K562 (cell line): ENCODE results near the gene TNFRSF6B. TPM values are rescaled to one million over a fixed set of nuclear protein-coding genes. Genes with fewer than 3 reads are reported as not detected.
A peak's percentile ranks its signal among the peaks of the same experiment; 100 is the strongest.

ENCODE experiments used
- ATAC-seq: fragments of 200-7000 bp; cut with Tn5 transposase; 3 replicates; pipeline ENCODE4 v1.9.1; 2020; ENCODE audit warnings: moderate library complexity
- BruUV-seq: library from RNA; stranded (reverse); fragments of 400-500 nt; replicated peaks from 2 replicates; lab custom pipeline; 2021; lab: Mats Ljungman, UMichigan
- CTCF ChIA-PET: fragments of 300-600 bp; formaldehyde crosslinking; extraction: SDS; loops from one replicate; lab custom pipeline; 2021; ENCODE audit warnings: low intra/inter-chr PET ratio; lab: Yijun Ruan, JAX
- POLR2A ChIA-PET: fragments of 300-600, 350-650 bp; sonication (Branson Sonifier 250); formaldehyde crosslinking; extraction: SDS; loops from one replicate; lab custom pipeline; 2021; ENCODE audit warnings: antibody characterized with exemption, inconsistent platforms; lab: Yijun Ruan, JAX
- DNase-seq, 4 experiments: peaks; one replicate each; pipeline versions ENCODE4 v3.0.0 to v3.0.0-alpha.2; 2011 to 2018; ENCODE audit warnings: low spot score in 3 of 4, mixed read lengths in 3 of 4; ENCODE audit errors: extremely low read depth in 1 of 4
- FAIRE-seq: peaks from 2 replicates; lab custom pipeline; 2011; peaks lifted over from hg19 to GRCh38; lab: Jason Lieb, UNC
- H2AFZ ChIP-seq: 2 replicates; pipeline ENCODE4 v1.6.0; 2011; ENCODE audit warnings: low read depth, low read length, control low read depth, inconsistent platforms
- H3K27ac ChIP-seq: fragments of 200-600 bp; 3 replicates; pipeline ENCODE4 v1.8.0; 2011; ENCODE audit warnings: low read depth, mild to moderate bottlenecking, control low read depth, inconsistent platforms, low read length, moderate library complexity, mixed read lengths; ENCODE audit errors: extremely low read depth
- H3K27me3 ChIP-seq, 2 experiments: fragments of 300-600 bp in 1 of 2; 2 replicates in 1 of 2; 3 replicates in 1 of 2; pipeline versions ENCODE4 v1.6.0 to v1.8.0; 2011; ENCODE audit warnings: inconsistent platforms in 2 of 2, low read length in 2 of 2, mild to moderate bottlenecking in 1 of 2, mixed read lengths in 1 of 2, moderate library complexity in 1 of 2; ENCODE audit not compliant: control insufficient read depth in 2 of 2, insufficient read depth in 2 of 2
- H3K36me3 ChIP-seq: fragments of 300-600 bp; 3 replicates; pipeline ENCODE4 v1.8.0; 2011; ENCODE audit warnings: mild to moderate bottlenecking, low read length, inconsistent platforms; ENCODE audit not compliant: control insufficient read depth, insufficient read depth
- H3K4me1 ChIP-seq, 2 experiments: fragments of 200-600 bp in 1 of 2; replicated peaks in 1 of 2; 2 replicates in 1 of 2; 3 replicates in 1 of 2; pipeline versions ENCODE4 v1.5.1 to v1.8.0; 2011; ENCODE audit warnings: inconsistent platforms in 2 of 2, low read length in 2 of 2, mild to moderate bottlenecking in 1 of 2, mixed read lengths in 1 of 2, moderate library complexity in 1 of 2; ENCODE audit not compliant: control insufficient read depth in 2 of 2, insufficient read depth in 2 of 2
- H3K4me2 ChIP-seq: 2 replicates; pipeline ENCODE4 v1.6.1; 2011; ENCODE audit warnings: low read length, control low read depth, inconsistent platforms, mixed read lengths; ENCODE audit not compliant: insufficient read depth
- H3K4me3 ChIP-seq: fragments of 200-600 bp; sonication (generic), shearing (Covaris generic); 2 replicates; pipeline ENCODE4 v1.5.1; 2016; ENCODE audit warnings: control low read depth, inconsistent platforms
- H3K79me2 ChIP-seq: fragments of 200-600 bp; 3 replicates; pipeline ENCODE4 v1.8.0; 2011; ENCODE audit warnings: low read length, inconsistent platforms; ENCODE audit not compliant: control insufficient read depth, insufficient read depth
- H3K9ac ChIP-seq, 2 experiments: 2 replicates each; pipeline versions ENCODE4 v1.6.0 to v1.6.1; 2011; ENCODE audit warnings: low read depth in 2 of 2, low read length in 2 of 2, control low read depth in 1 of 2, inconsistent platforms in 1 of 2, mild to moderate bottlenecking in 1 of 2, mixed read lengths in 1 of 2; ENCODE audit not compliant: insufficient read depth in 1 of 2
- H3K9me1 ChIP-seq: one replicate; pipeline ENCODE4 v1.6.0; 2011; ENCODE audit warnings: inconsistent platforms, mild to moderate bottlenecking, low read length, moderate library complexity; ENCODE audit not compliant: control insufficient read depth, insufficient read depth
- H3K9me3 ChIP-seq: replicated peaks from 2 replicates; pipeline ENCODE4 v1.5.1; 2011; ENCODE audit warnings: low read depth, low read length, inconsistent platforms; ENCODE audit not compliant: control insufficient read depth, insufficient read depth
- H4K20me1 ChIP-seq: replicated peaks from 2 replicates; pipeline ENCODE4 v1.6.1; 2011; ENCODE audit warnings: low read length, inconsistent platforms, mixed read lengths; ENCODE audit not compliant: control insufficient read depth, insufficient read depth
- EGR1 ChIP-seq: fragments of 450-650 bp; conservative IDR thresholded peaks from 2 replicates; pipeline ENCODE4 v1.6.1; 2017; ENCODE audit warnings: mild to moderate bottlenecking
- HDAC6 ChIP-seq: IDR thresholded peaks from 2 replicates; pipeline ENCODE4 v1.6.1; 2012; ENCODE audit warnings: low read depth, mild to moderate bottlenecking, control low read depth, inconsistent platforms, low read length, moderate library complexity
- IRF1 ChIP-seq: sonication (generic); formaldehyde crosslinking; IDR thresholded peaks from 2 replicates; pipeline ENCODE4 v1.8.0; 2022; ENCODE audit warnings: missing genetic modification reagents, mild to moderate bottlenecking, borderline replicate concordance
- POLR2G ChIP-seq: fragments of 200-400 bp; formaldehyde crosslinking; IDR thresholded peaks from 2 replicates; pipeline ENCODE4 v1.6.1; 2017; ENCODE audit warnings: low read depth, mild to moderate bottlenecking, antibody characterized with exemption, low read length, moderate library complexity
- RBFOX2 ChIP-seq: fragments of 200-400 bp; formaldehyde crosslinking; IDR thresholded peaks from 2 replicates; pipeline ENCODE4 v1.6.1; 2017; ENCODE audit warnings: low read depth, mild to moderate bottlenecking, low read length, moderate library complexity
- RBM22 ChIP-seq: fragments of 200-400 bp; formaldehyde crosslinking; IDR thresholded peaks from 2 replicates; pipeline ENCODE4 v1.6.1; 2018; ENCODE audit warnings: low read length, low read depth; ENCODE audit not compliant: poor library complexity, severe bottlenecking
- ZSCAN29 ChIP-seq: fragments of 450-650 bp; IDR thresholded peaks from 2 replicates; pipeline ENCODE4 v1.6.1; 2017
- WGBS: fragments of 100-300 bp; shearing (Covaris generic); methylation state at CpG from one replicate; pipeline ENCODE4 v1.1.6; 2016; ENCODE audit warnings: low coverage, mixed read lengths; ENCODE audit not compliant: insufficient coverage; ENCODE audit errors: missing lambda C conversion rate; 5-methylcytosine and 5-hydroxymethylcytosine counted together
- in situ Hi-C: fragments of 300-500 bp; cut with MboI; formaldehyde crosslinking; loops from 4 replicates; pipeline ENCODE4 v1.15.0; 2018; ENCODE audit warnings: inconsistent platforms, mixed read lengths
- intact Hi-C: fragments of 100-400 bp; cut with micrococcal nuclease; formaldehyde crosslinking; loops from 2 replicates; pipeline ENCODE4 v1.14.2; 2022
- polyA plus RNA-seq, 8 experiments: library from polyadenylated mRNA; depleted of rRNA in 4 of 8; stranded (reverse) in 5 of 8; unstranded in 3 of 8; fragments of >200 nt; fragmentation: Nextera tagmentation in 2 of 8; fragmentation: Illumina TruSeq in 1 of 8; extraction: Ambion mirVana in 2 of 8; extraction: Trizol in 1 of 8; gene quantifications; 2 replicates each; pipeline versions ENCODE4 v1.2.1 to v1.2.3, GENCODE V29; 2011 to 2014; ENCODE audit warnings: inconsistent platforms in 1 of 8, missing spikeins in 1 of 8
- total RNA-seq, 7 experiments: library from RNA; depleted of rRNA in 6 of 7; stranded (reverse); fragments of >200 nt in 6 of 7; fragmentation: Illumina TruSeq in 2 of 7; extraction: Trizol in 2 of 7; gene quantifications; 2 replicates each; pipeline versions ENCODE4 v1.2.1 to v1.2.3, GENCODE V29; 2011 to 2021; ENCODE audit warnings: low replicate concordance in 1 of 7

Gene TNFRSF6B
- total and polyA plus RNA-seq, 9 of the 15 experiments (the other 6 are each of a cell fraction or from before 2014, with no cell fraction given): 0.10 to 3.5 (median 0.32) TPM; not detected in 6

- intact Hi-C loops (no loop called here), in situ Hi-C loops (no loop called here)
- 0 out of 2 replicates have a peak, but pooled peaks have one; percentile 12 for TF ChIP-seq RBFOX2
- TF ChIP-seq POLR2G: peak; percentile 9
- no peak for TF ChIP-seq EGR1
- no peak for TF ChIP-seq HDAC6
- TF ChIP-seq RBM22: peak; percentile 20
- TF ChIP-seq ZSCAN29: no peak
- no peak for TF ChIP-seq IRF1 (CRISPR knock-in tag)
- Histone ChIP-seq H3K4me3 (no peak overlapping the region), H3K27me3 (no peaks in the 10 kb centered on the region), H3K79me2 (no peaks in the 10 kb centered on the region), H3K9ac (peak overlapping the region in 1 of 2 experiments; percentile 68; a peak in 2 of 4 replicates), H3K36me3 (peaks cover 24% of the 10 kb centered on the region; the same call in 2 of the 3 replicates), H3K27ac (no peak overlapping the region), H4K20me1 (no peaks in the 10 kb centered on the region), H2AFZ (no peak overlapping the region), H3K4me2 (no peak overlapping the region), H3K9me3 (no peaks in the 10 kb centered on the region), H3K9me1 (no peaks in the 10 kb centered on the region), H3K4me1 (peaks cover 9 to 67% of the 10 kb centered on the region in 2 experiments)
- 88% methylated on average over 29 of the region's 31 CpGs for WGBS
- DNase-seq (peak in 1 of 4 experiments; percentile 17), FAIRE-seq (no peak), ATAC-seq (no peak)
- BruUV-seq: no TSS peak
- CTCF ChIA-PET: no interaction called here
- POLR2A ChIA-PET: interaction anchor here (0.6 to 1.2 kb wide), 2 partner anchors 20 to 458 kb away, joined by 3 read pairs; partner anchors contain the start of genes ARFRP1 and ZGPAT
Observed at GRCh38 chr20:63688228-63689045, 8.0 kb upstream of the TNFRSF6B start.
